ENCODE results near the gene TRAIP.

TRAIP gene

GRCh38 chr3:49813497-49814174 lies 42.7 kb downstream of the TRAIP start, which contains the start of gene UBA7:
TSS of gene UBA7 (minus strand) at chr3:49813953. CDS start at chr3:49813787, 166 bp downstream.
- DNase-seq: no peak

GRCh38 chr3:49812916-49813496 lies 43.4 kb downstream of the TRAIP start:
- DNase-seq: no peak

GRCh38 chr3:49807431-49808114 lies 48.8 kb downstream of the TRAIP start:
- DNase-seq: no peak

GRCh38 chr3:49806850-49807249 lies 49.5 kb downstream of the TRAIP start:
- DNase-seq: no peak

- no peak for DNase-seq
These were observed 50.3 kb downstream of the TRAIP start for GRCh38 chr3:49805897-49806701.

- no peak for DNase-seq
These were observed 51.0 kb downstream of the TRAIP start for GRCh38 chr3:49805367-49805782.

GRCh38 chr3:49804141-49805041 lies 52.0 kb downstream of the TRAIP start:
- DNase-seq: no peak

GRCh38 chr3:49803465-49804140 lies 52.8 kb downstream of the TRAIP start:
- DNase-seq: peak in 2 of 3 experiments; percentile 28 to 63

- DNase-seq: peak; percentile 77 to 83 (median 82)
These were observed 53.5 kb downstream of the TRAIP start, which contains the start of gene INKA1 for GRCh38 chr3:49802719-49803464. TSS of gene INKA1 (plus strand) at chr3:49803261. CDS start at chr3:49803393, 132 bp downstream.

- no peak for DNase-seq
These were observed 55.2 kb downstream of the TRAIP start for GRCh38 chr3:49801160-49801559.

GRCh38 chr3:49799761-49800160 lies 56.6 kb downstream of the TRAIP start, which contains the start of gene CDHR4:
TSS of gene CDHR4 (minus strand) at chr3:49799873. CDS start at chr3:49799812, 61 bp downstream.
- no peak for DNase-seq

GRCh38 chr3:49799105-49799504 lies 57.3 kb downstream of the TRAIP start:
- no peak for DNase-seq

GRCh38 chr3:49794926-49795905 lies 61.1 kb downstream of the TRAIP start:
- no peak for DNase-seq

- no peak for DNase-seq
These were observed 61.9 kb downstream of the TRAIP start for GRCh38 chr3:49794431-49794830.

GRCh38 chr3:49793486-49794085 lies 62.8 kb downstream of the TRAIP start:
- no peak for DNase-seq

- no peak for DNase-seq
These were observed 63.8 kb downstream of the TRAIP start for GRCh38 chr3:49792371-49793150.

GRCh38 chr3:49791571-49791970 lies 64.8 kb downstream of the TRAIP start:
- no peak for DNase-seq

Measured in NCI-H1417 (cell line).